Endothelial cell of umbilical vein (primary cell): ENCODE measurements around the gene FSTL1. TPM values are rescaled to one million over a fixed set of nuclear protein-coding genes. Genes with fewer than 3 reads are reported as not detected.

Experiments used
- BruUV-seq: library from RNA; stranded (reverse); fragments of 400-500 nt; replicated peaks from 2 replicates; lab custom pipeline; 2021; lab: Mats Ljungman, UMichigan
- CTCF ChIA-PET: fragments of 300-600, 350-600 bp; sonication (Branson Sonifier 250); formaldehyde crosslinking; loops from one replicate; lab custom pipeline; 2021; ENCODE audit warnings: antibody characterized with exemption, inconsistent platforms; lab: Charles Lee
- POLR2A ChIA-PET: fragments of 300-600, 350-600 bp; sonication (Branson Sonifier 250); formaldehyde crosslinking; loops from one replicate; lab custom pipeline; 2021; ENCODE audit warnings: antibody characterized with exemption, inconsistent platforms; lab: Charles Lee
- DNase-seq: peaks from one replicate; pipeline ENCODE4 v3.0.0-alpha.2; 2011; ENCODE audit warnings: low read depth, low spot score
- FAIRE-seq: peaks from 2 replicates; lab custom pipeline; 2011; peaks lifted over from hg19 to GRCh38; lab: Jason Lieb, UNC
- H2AFZ ChIP-seq: 2 replicates; pipeline ENCODE4 v1.6.0; 2012; ENCODE audit warnings: low read depth, low read length, control low read depth, inconsistent platforms
- H3K27ac ChIP-seq: 2 replicates; pipeline ENCODE4 v1.5.1; 2011; ENCODE audit warnings: low read depth, mild to moderate bottlenecking, control low read depth, low read length, moderate library complexity; ENCODE audit not compliant: insufficient read depth
- H3K27me3 ChIP-seq, 2 experiments: 2 replicates each; pipeline versions ENCODE4 v1.6.0 to v1.6.1; 2011; ENCODE audit warnings: low read length in 2 of 2, mixed read lengths in 1 of 2; ENCODE audit not compliant: control insufficient read depth in 2 of 2, insufficient read depth in 2 of 2
- H3K36me3 ChIP-seq, 2 experiments: 2 replicates in 1 of 2; 3 replicates in 1 of 2; pipeline ENCODE4 v1.5.1; 2011; ENCODE audit warnings: low read length in 2 of 2, mild to moderate bottlenecking in 1 of 2, moderate library complexity in 1 of 2; ENCODE audit not compliant: control insufficient read depth in 2 of 2, insufficient read depth in 2 of 2; ENCODE audit errors: extremely low read depth in 1 of 2
- H3K4me1 ChIP-seq: 3 replicates; pipeline ENCODE4 v1.5.1; 2011; ENCODE audit warnings: mild to moderate bottlenecking, low read length; ENCODE audit not compliant: control insufficient read depth, insufficient read depth; ENCODE audit errors: extremely low read depth
- H3K4me2 ChIP-seq: 2 replicates; pipeline ENCODE4 v1.6.1; 2011; ENCODE audit warnings: low read length, control low read depth, mixed read lengths; ENCODE audit not compliant: insufficient read depth
- H3K4me3 ChIP-seq, 3 experiments: fragments of 200-600 bp in 1 of 3; sonication (generic), shearing (Covaris generic) in 1 of 3; replicated peaks in 1 of 3; 2 replicates each; pipeline ENCODE4 v1.5.1; 2011 to 2016; ENCODE audit warnings: control low read depth in 3 of 3, low read length in 3 of 3, mild to moderate bottlenecking in 2 of 3, inconsistent platforms in 1 of 3, low read depth in 1 of 3, moderate library complexity in 1 of 3; ENCODE audit not compliant: insufficient read depth in 1 of 3
- H3K79me2 ChIP-seq: 2 replicates; pipeline ENCODE4 v1.6.0; 2012; ENCODE audit warnings: low read length, inconsistent platforms; ENCODE audit not compliant: control insufficient read depth, insufficient read depth
- H3K9ac ChIP-seq: replicated peaks from 2 replicates; pipeline ENCODE3; 2011; ENCODE audit warnings: low read length, control low read depth; ENCODE audit not compliant: insufficient read depth; ENCODE audit errors: extremely low read depth
- H3K9me1 ChIP-seq: replicated peaks from 3 replicates; pipeline ENCODE4 v1.6.0; 2011; ENCODE audit warnings: mild to moderate bottlenecking, low read length; ENCODE audit not compliant: control insufficient read depth, insufficient read depth; ENCODE audit errors: extremely low read depth
- H3K9me3 ChIP-seq: replicated peaks from 2 replicates; pipeline ENCODE4 v1.5.1; 2012; ENCODE audit warnings: low read length, inconsistent platforms; ENCODE audit not compliant: control insufficient read depth, insufficient read depth
- H4K20me1 ChIP-seq: replicated peaks from 2 replicates; pipeline ENCODE3; 2011; ENCODE audit warnings: mild to moderate bottlenecking, low read length; ENCODE audit not compliant: control insufficient read depth, insufficient read depth; ENCODE audit errors: extremely low read depth
- EZH2 ChIP-seq: IDR thresholded peaks from 2 replicates; pipeline ENCODE4 v1.6.1; 2012; ENCODE audit warnings: borderline replicate concordance, low read depth, mild to moderate bottlenecking, moderate library complexity, low read length, inconsistent platforms; ENCODE audit not compliant: severe bottlenecking
- FOS ChIP-seq: IDR thresholded peaks from 2 replicates; pipeline ENCODE4 v1.6.1; 2011; ENCODE audit warnings: mild to moderate bottlenecking, low read length, moderate library complexity, borderline replicate concordance; ENCODE audit not compliant: insufficient read depth
- JUN ChIP-seq: IDR thresholded peaks from 2 replicates; pipeline ENCODE4 v1.6.1; 2011; ENCODE audit warnings: borderline replicate concordance, low read depth; ENCODE audit not compliant: insufficient read length, insufficient read depth
- POLR2A ChIP-seq: IDR thresholded peaks from 2 replicates; pipeline ENCODE4 v1.6.1; 2012; ENCODE audit warnings: low read depth, mild to moderate bottlenecking, control low read depth, low read length
- POLR2AphosphoS5 ChIP-seq: IDR thresholded peaks from 2 replicates; pipeline ENCODE4 v1.6.1; 2012; ENCODE audit warnings: low read depth, mild to moderate bottlenecking, control low read depth, low read length, moderate library complexity; ENCODE audit not compliant: insufficient read depth
- dilution Hi-C: fragments of 300-500 bp; cut with MboI; formaldehyde crosslinking; loops from one replicate; pipeline ENCODE4 v1.15.0; 2019; ENCODE audit warnings: low sequenced_read_pairs; ENCODE audit not compliant: extremely low pct_ligation_motif_present
- intact Hi-C: fragments of 100-400 bp; cut with micrococcal nuclease; formaldehyde crosslinking; loops from one replicate; pipeline ENCODE4 v1.10.0; 2022
- polyA plus RNA-seq, 4 experiments: library from polyadenylated mRNA; depleted of rRNA in 3 of 4; stranded (reverse) in 3 of 4; unstranded in 1 of 4; fragments of >200 nt; gene quantifications; 2 replicates each; pipeline versions ENCODE4 v1.2.1 to v1.2.3, GENCODE V29; 2011 to 2012; ENCODE audit warnings: missing spikeins in 1 of 4
- total RNA-seq: library from RNA; stranded (reverse); gene quantifications from 2 replicates; pipeline ENCODE4 v1.2.3, GENCODE V29; 2021
- TF ChIP-seq, protein P1 (sequence below), 2 donors: IDR thresholded peaks; 1 replicate in 1 of 2; 2 replicates in 1 of 2; pipeline ENCODE4 v1.5.1; 2011; ENCODE audit warnings: low read length in 2 of 2, mild to moderate bottlenecking in 2 of 2, moderate library complexity in 2 of 2, control low read depth in 1 of 2, inconsistent platforms in 1 of 2, low read depth in 1 of 2; ENCODE audit not compliant: insufficient read depth in 1 of 2; ENCODE audit errors: extremely low read depth in 1 of 2
- TF ChIP-seq, protein P2 (sequence below): IDR thresholded peaks from 2 replicates; pipeline ENCODE4 v1.6.1; 2011; ENCODE audit not compliant: insufficient read depth, insufficient read length

The FSTL1 gene
- total and polyA plus RNA-seq, 2 donors (not counting 3 experiments of a cell fraction or from before 2014, with no cell fraction given), result 235 to 562 TPM

DNA sequence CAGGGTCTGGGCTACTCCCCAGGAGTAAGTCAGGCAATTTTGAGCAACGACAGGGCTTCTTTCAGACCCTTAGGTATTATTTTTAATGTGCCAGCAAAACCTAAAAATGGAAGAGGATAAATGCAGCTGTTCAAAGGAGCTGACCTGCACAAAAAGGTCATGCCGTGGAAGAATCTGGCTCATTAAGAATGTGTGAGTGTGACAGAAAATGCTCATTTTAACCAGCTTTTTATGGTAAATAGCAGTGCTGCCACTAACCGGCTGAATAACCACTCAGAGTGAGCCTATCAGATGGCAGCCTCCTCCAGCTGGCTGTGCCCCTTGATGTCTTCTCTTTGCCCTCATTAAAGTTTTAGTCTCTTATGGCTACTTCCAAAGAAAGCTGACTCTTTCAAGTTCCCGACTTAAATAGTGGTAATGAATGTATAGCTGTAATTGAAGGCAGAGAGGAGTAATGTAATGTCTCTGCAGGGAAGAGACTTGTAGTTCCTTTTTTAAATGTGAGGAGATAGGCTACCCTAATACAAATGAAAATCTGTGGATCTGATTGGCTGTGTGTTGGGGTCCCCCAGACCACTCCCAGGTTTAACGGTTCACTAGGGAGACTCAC, 9.5 kb upstream of the FSTL1 start:
- peaks cover 4% of the 10 kb centered on the region for H3K4me1 ChIP-seq
- no peak overlapping the region for H3K27ac ChIP-seq
- dilution Hi-C loops, result no loop called here
- H3K9me1 ChIP-seq, result no peaks in the 10 kb centered on the region
- no peak overlapping the region for H3K4me3 ChIP-seq
- ChIA-PET CTCF (interaction anchor here (0.8 to 1.6 kb wide), 3 partner anchors 30 to 98 kb away, joined by 3 to 4 read pairs (median 3); no protein-coding TSS in a partner anchor), POLR2A (no interaction called here)
- TF ChIP-seq JUN, result no peak
- TF ChIP-seq POLR2A, result no peak
- no peak for TF ChIP-seq EZH2
- TF ChIP-seq, protein P1, sequence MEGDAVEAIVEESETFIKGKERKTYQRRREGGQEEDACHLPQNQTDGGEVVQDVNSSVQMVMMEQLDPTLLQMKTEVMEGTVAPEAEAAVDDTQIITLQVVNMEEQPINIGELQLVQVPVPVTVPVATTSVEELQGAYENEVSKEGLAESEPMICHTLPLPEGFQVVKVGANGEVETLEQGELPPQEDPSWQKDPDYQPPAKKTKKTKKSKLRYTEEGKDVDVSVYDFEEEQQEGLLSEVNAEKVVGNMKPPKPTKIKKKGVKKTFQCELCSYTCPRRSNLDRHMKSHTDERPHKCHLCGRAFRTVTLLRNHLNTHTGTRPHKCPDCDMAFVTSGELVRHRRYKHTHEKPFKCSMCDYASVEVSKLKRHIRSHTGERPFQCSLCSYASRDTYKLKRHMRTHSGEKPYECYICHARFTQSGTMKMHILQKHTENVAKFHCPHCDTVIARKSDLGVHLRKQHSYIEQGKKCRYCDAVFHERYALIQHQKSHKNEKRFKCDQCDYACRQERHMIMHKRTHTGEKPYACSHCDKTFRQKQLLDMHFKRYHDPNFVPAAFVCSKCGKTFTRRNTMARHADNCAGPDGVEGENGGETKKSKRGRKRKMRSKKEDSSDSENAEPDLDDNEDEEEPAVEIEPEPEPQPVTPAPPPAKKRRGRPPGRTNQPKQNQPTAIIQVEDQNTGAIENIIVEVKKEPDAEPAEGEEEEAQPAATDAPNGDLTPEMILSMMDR (IDR thresholded peaks at IDR 0.05; ENCODE audit: extremely low read depth in 1 of 2, insufficient read depth in 1 of 2, low read depth in 1 of 2, low read length in 2 of 2), result no peak
- TF ChIP-seq, protein P2, sequence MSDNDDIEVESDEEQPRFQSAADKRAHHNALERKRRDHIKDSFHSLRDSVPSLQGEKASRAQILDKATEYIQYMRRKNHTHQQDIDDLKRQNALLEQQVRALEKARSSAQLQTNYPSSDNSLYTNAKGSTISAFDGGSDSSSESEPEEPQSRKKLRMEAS, result no peak
- no peak for TF ChIP-seq POLR2AphosphoS5
- no peak for TF ChIP-seq FOS
- no peaks in the 10 kb centered on the region for H4K20me1 ChIP-seq
- no peaks in the 10 kb centered on the region for H3K79me2 ChIP-seq
- no peak overlapping the region for H3K9ac ChIP-seq
- H3K4me2 ChIP-seq, result no peak overlapping the region
- H3K27me3 ChIP-seq, result no peaks in the 10 kb centered on the region
- intact Hi-C loops, result no loop called here
- no peaks in the 10 kb centered on the region for H3K36me3 ChIP-seq
- no TSS peak for BruUV-seq
- H3K9me3 ChIP-seq, result no peaks in the 10 kb centered on the region
- DNase-seq (no peak), FAIRE-seq (no peak)
- no peak overlapping the region for H2AFZ ChIP-seq
